Measurements from ENCODE around the gene GMDS.

Gene GMDS

GRCh38 chr6:1580585-1580984 lies 664.8 kb downstream of the GMDS start:
- DNase-seq, result no peak
- intact Hi-C loops (cut with DNase I), result no loop called here

GRCh38 chr6:1580109-1580508 lies 665.3 kb downstream of the GMDS start:
- intact Hi-C loops (cut with DNase I), result no loop called here
- DNase-seq, result no peak

- DNase-seq, result no peak
Observed at GRCh38 chr6:1579096-1579495, 666.3 kb downstream of the GMDS start.

GRCh38 chr6:1577896-1578745 lies 667.3 kb downstream of the GMDS start:
- no peak for DNase-seq
- intact Hi-C loops (cut with DNase I), result no loop called here

More at GRCh38 chr6:1579096-1579495, 666.3 kb downstream of the GMDS start:
- intact Hi-C loops (cut with DNase I), result no loop called here

GRCh38 chr6:1577146-1577680 lies 668.2 kb downstream of the GMDS start:
- intact Hi-C loops (cut with DNase I), result no loop called here
- no peak for DNase-seq

GRCh38 chr6:1576711-1577110 lies 668.7 kb downstream of the GMDS start:
- DNase-seq, result no peak
- intact Hi-C loops (cut with DNase I), result no loop called here

- no peak for DNase-seq
- intact Hi-C loops (cut with DNase I), result no loop called here
Observed at GRCh38 chr6:1576166-1576565, 669.2 kb downstream of the GMDS start.

GRCh38 chr6:1575210-1576041 lies 670.0 kb downstream of the GMDS start:
- intact Hi-C loops (cut with DNase I), result no loop called here
- peak in 4 of 10 donors; percentile 25 to 84 (median 76) for DNase-seq

GRCh38 chr6:1574890-1575209 lies 670.6 kb downstream of the GMDS start:
- no peak for DNase-seq
- intact Hi-C loops (cut with DNase I), result no loop called here

- intact Hi-C loops (cut with DNase I), result no loop called here
- DNase-seq, result peak in 7 of 10 donors; percentile 40 to 92 (median 56)
Observed at GRCh38 chr6:1574083-1574761, 671.2 kb downstream of the GMDS start.

All from posterior cingulate gyrus (tissue), 11 donors.